Vagina (tissue), 2 donors: Measurements from ENCODE around the gene TTC34. TPM values are rescaled to one million over a fixed set of nuclear protein-coding genes. Genes with fewer than 3 reads are reported as not detected.

ENCODE experiments used
- DNase-seq, 2 donors: peaks; one replicate each; pipeline ENCODE4 v3.0.0-alpha.2; 2017; ENCODE audit errors: extremely low spot score in 2 of 2
- H3K27ac ChIP-seq: fragments of 200-600 bp; sonication (generic); one replicate; pipeline ENCODE4 v1.5.1; 2019
- H3K27me3 ChIP-seq: fragments of 200-600 bp; sonication (generic); one replicate; pipeline ENCODE4 v1.5.1; 2019
- H3K36me3 ChIP-seq, 2 donors: fragments of 200-600 bp; sonication (generic); one replicate each; pipeline ENCODE4 v1.5.1; 2017 to 2019
- H3K4me1 ChIP-seq: fragments of 200-600 bp; sonication (generic); one replicate; pipeline ENCODE4 v1.5.1; 2019
- H3K4me3 ChIP-seq, 2 donors: fragments of 200-600 bp; sonication (generic); 1 replicate in 1 of 2; 2 replicates in 1 of 2; pipeline ENCODE4 v1.5.1; 2016 to 2019
- H3K9me3 ChIP-seq: fragments of 200-600 bp; sonication (generic); one replicate; pipeline ENCODE4 v1.5.1; 2019
- CTCF ChIP-seq, 3 experiments: fragments of 450-650 bp in 2 of 3; fragments of 200-600 bp in 1 of 3; sonication (generic) in 1 of 3; IDR thresholded peaks; one replicate each; pipeline ENCODE4 v1.5.1; 2017 to 2019; ENCODE audit warnings: antibody characterized with exemption in 3 of 3, mild to moderate bottlenecking in 2 of 3, moderate library complexity in 2 of 3
- POLR2A ChIP-seq, 2 donors: fragments of 450-650 bp; IDR thresholded peaks; one replicate each; pipeline ENCODE4 v1.6.1; 2017; ENCODE audit warnings: antibody characterized with exemption in 2 of 2, mild to moderate bottlenecking in 2 of 2, moderate library complexity in 2 of 2
- POLR2AphosphoS5 ChIP-seq, 2 donors: sonication (generic); formaldehyde crosslinking; IDR thresholded peaks; one replicate each; pipeline ENCODE4 v1.9.0; 2017; ENCODE audit warnings: antibody characterized with exemption in 2 of 2, mild to moderate bottlenecking in 2 of 2, low read depth in 1 of 2; ENCODE audit not compliant: insufficient read depth in 1 of 2
- intact Hi-C: fragments of 100-400 bp; cut with DNase I; formaldehyde crosslinking; loops from one replicate; pipeline ENCODE4 v1.15.1; 2023
- total RNA-seq: library from RNA; depleted of rRNA; stranded (reverse); fragments of >200 nt; gene quantifications from one replicate; pipeline ENCODE4 v1.2.3, GENCODE V29; 2016

The TTC34 gene
- total RNA-seq, 1 donor from 2014 or later: under 0.01 TPM

- Histone ChIP-seq H3K4me3 (no peak overlapping the region), H3K4me1 (peaks cover 3% of the 10 kb centered on the region), H3K36me3 (no peaks in the 10 kb centered on the region), H3K27me3 (peaks cover 3% of the 10 kb centered on the region), H3K9me3 (no peaks in the 10 kb centered on the region), H3K27ac (no peak overlapping the region)
- TF ChIP-seq POLR2A (IDR thresholded peaks at IDR 0.05): no peak
- TF ChIP-seq CTCF (IDR thresholded peaks at IDR 0.05): no peak
- TF ChIP-seq POLR2AphosphoS5 (IDR thresholded peaks at IDR 0.05; ENCODE audit: insufficient read depth in 1 of 2, low read depth in 1 of 2): no peak
- DNase-seq: no peak
- intact Hi-C loops: no loop called here
Observed at GRCh38 chr1:2623571-2624337, 177.7 kb downstream of the TTC34 start.

- H3K27me3 ChIP-seq: no peaks in the 10 kb centered on the region
- intact Hi-C loops: no loop called here
- no peak for DNase-seq
Observed at GRCh38 chr1:2617971-2618470, 183.5 kb downstream of the TTC34 start.

GRCh38 chr1:2614145-2614544, 187.3 kb downstream of the TTC34 start:
- no peak for DNase-seq
- no peak overlapping the region for H3K4me3 ChIP-seq
- H3K27me3 ChIP-seq: no peaks in the 10 kb centered on the region
- intact Hi-C loops: no loop called here
- H3K9me3 ChIP-seq: no peaks in the 10 kb centered on the region
- TF ChIP-seq POLR2A (IDR thresholded peaks at IDR 0.05): no peak
- no peak for TF ChIP-seq POLR2AphosphoS5 (IDR thresholded peaks at IDR 0.05; ENCODE audit: insufficient read depth in 1 of 2, low read depth in 1 of 2)
- TF ChIP-seq CTCF (IDR thresholded peaks at IDR 0.05): no peak
- H3K4me1 ChIP-seq: peaks cover 4% of the 10 kb centered on the region
- no peaks in the 10 kb centered on the region for H3K36me3 ChIP-seq
- H3K27ac ChIP-seq: no peak overlapping the region

More at GRCh38 chr1:2617971-2618470, 183.5 kb downstream of the TTC34 start:
- Histone ChIP-seq H3K4me3 (no peak overlapping the region), H3K27ac (no peak overlapping the region), H3K4me1 (no peaks in the 10 kb centered on the region), H3K36me3 (no peaks in the 10 kb centered on the region), H3K9me3 (no peaks in the 10 kb centered on the region)
- TF ChIP-seq CTCF (IDR thresholded peaks at IDR 0.05): no peak
- no peak for TF ChIP-seq POLR2AphosphoS5 (IDR thresholded peaks at IDR 0.05; ENCODE audit: insufficient read depth in 1 of 2, low read depth in 1 of 2)
- no peak for TF ChIP-seq POLR2A (IDR thresholded peaks at IDR 0.05)

GRCh38 chr1:2612591-2613365, 188.7 kb downstream of the TTC34 start:
- no peaks in the 10 kb centered on the region for H3K36me3 ChIP-seq
- H3K27me3 ChIP-seq: no peaks in the 10 kb centered on the region
- H3K27ac ChIP-seq: no peak overlapping the region
- no peak overlapping the region for H3K4me3 ChIP-seq
- intact Hi-C loops: no loop called here
- DNase-seq: no peak
- H3K9me3 ChIP-seq: no peaks in the 10 kb centered on the region
- TF ChIP-seq CTCF (IDR thresholded peaks at IDR 0.05) (no peak), POLR2A (IDR thresholded peaks at IDR 0.05) (no peak), POLR2AphosphoS5 (IDR thresholded peaks at IDR 0.05; ENCODE audit: insufficient read depth in 1 of 2, low read depth in 1 of 2) (no peak)
- peaks cover 4% of the 10 kb centered on the region for H3K4me1 ChIP-seq
